Mucosa of rectum (tissue), 2 donors: ENCODE results near the gene NOX5.
A peak's percentile ranks its signal among the peaks of the same experiment; 100 is the strongest.
"Not testable (repeated sequence)": the region's sequence is repeated elsewhere in the genome, so short reads cannot be mapped to it uniquely, and the experiment has no call there.

Experiments used
- H3K27ac ChIP-seq, 2 donors: one replicate each; pipeline ENCODE4 v1.7.0; 2013; ENCODE audit warnings: inconsistent platforms in 2 of 2, low read depth in 2 of 2, low read length in 2 of 2
- H3K27me3 ChIP-seq, 2 donors: one replicate each; pipeline ENCODE4 v1.7.0; 2013; ENCODE audit warnings: low read length in 2 of 2; ENCODE audit not compliant: control insufficient read depth in 2 of 2, insufficient read depth in 2 of 2
- H3K36me3 ChIP-seq, 2 donors: one replicate each; pipeline ENCODE4 v1.7.0; 2013; ENCODE audit warnings: low read length in 2 of 2; ENCODE audit not compliant: control insufficient read depth in 2 of 2, insufficient read depth in 2 of 2
- H3K4me1 ChIP-seq, 2 donors: one replicate each; pipeline ENCODE4 v1.7.0; 2013; ENCODE audit warnings: low read length in 2 of 2, mild to moderate bottlenecking in 1 of 2; ENCODE audit not compliant: control insufficient read depth in 2 of 2, insufficient read depth in 2 of 2
- H3K4me3 ChIP-seq, 2 donors: one replicate each; pipeline ENCODE4 v1.7.0; 2013; ENCODE audit warnings: low read length in 2 of 2
- H3K9ac ChIP-seq, 2 donors: one replicate each; pipeline ENCODE4 v1.7.0; 2013; ENCODE audit warnings: low read length in 2 of 2, low read depth in 1 of 2, mild to moderate bottlenecking in 1 of 2
- H3K9me3 ChIP-seq, 2 donors: one replicate each; pipeline ENCODE4 v1.7.0; 2013; ENCODE audit warnings: low read length in 2 of 2; ENCODE audit not compliant: control insufficient read depth in 2 of 2
- donor health status: healthy.
- donor health status: Normal muscosa, but diverticular disease.

Gene NOX5, protein sequence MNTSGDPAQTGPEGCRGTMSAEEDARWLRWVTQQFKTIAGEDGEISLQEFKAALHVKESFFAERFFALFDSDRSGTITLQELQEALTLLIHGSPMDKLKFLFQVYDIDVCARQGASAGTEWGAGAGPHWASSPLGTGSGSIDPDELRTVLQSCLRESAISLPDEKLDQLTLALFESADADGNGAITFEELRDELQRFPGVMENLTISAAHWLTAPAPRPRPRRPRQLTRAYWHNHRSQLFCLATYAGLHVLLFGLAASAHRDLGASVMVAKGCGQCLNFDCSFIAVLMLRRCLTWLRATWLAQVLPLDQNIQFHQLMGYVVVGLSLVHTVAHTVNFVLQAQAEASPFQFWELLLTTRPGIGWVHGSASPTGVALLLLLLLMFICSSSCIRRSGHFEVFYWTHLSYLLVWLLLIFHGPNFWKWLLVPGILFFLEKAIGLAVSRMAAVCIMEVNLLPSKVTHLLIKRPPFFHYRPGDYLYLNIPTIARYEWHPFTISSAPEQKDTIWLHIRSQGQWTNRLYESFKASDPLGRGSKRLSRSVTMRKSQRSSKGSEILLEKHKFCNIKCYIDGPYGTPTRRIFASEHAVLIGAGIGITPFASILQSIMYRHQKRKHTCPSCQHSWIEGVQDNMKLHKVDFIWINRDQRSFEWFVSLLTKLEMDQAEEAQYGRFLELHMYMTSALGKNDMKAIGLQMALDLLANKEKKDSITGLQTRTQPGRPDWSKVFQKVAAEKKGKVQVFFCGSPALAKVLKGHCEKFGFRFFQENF

DNA sequence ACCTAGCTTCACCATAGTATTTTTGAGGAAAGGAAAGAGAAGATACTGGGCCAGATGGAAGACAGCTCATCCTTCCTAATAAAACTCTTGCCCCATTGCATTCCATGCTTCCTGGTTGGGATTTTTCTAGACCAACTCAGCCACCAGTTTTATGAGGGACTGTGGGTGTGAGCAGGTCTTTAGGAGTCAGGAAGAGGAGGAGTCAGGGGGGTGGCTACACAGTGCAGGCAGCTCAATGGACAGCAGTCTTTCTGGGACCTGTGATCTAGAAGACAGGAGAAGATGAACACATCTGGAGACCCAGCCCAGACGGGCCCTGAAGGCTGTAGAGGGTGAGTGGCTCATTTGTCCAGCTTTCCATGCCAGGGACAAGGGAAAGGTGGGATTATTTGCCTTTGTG lies at the start of gene NOX5:
Gene NOX5, plus strand, starts transcription at position 242 of the 400 bp plus-strand sequence. Its CDS starts 41 bp downstream, at position 283.
- Histone ChIP-seq H3K36me3 (no peaks in the 10 kb centered on the region), H3K27ac (no peak within 1 kb of the TSS), H3K9me3 (peaks cover 0 to 2% of the 10 kb centered on the region in 2 donors), H3K9ac (no peak within 1 kb of the TSS), H3K4me3 (no peak within 1 kb of the TSS), H3K4me1 (peaks cover 0 to 2% of the 10 kb centered on the region in 2 donors), H3K27me3 (no peaks in the 10 kb centered on the region)

DNA sequence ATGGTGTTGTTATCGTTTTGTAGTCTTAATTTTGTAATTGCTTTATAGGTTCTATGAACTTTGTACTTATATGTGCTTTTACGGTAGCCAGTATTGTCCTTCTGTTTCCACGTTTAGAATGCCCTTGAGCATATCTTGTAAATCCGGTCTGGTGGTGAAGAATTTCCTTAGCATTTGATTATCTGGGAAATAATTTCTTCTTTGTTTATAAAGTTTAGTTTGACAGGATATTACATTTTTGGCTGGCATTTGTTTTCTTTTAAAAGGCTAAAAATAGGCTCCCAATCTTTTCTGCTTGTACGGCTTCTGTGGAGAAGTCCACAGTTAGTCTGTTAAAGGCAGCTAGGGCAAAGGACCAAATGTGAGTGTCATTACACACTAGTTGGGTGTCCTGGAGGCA lies 47.5 kb upstream of the NOX5 start:
- H3K9me3 ChIP-seq, result peaks cover 0 to 8% of the 10 kb centered on the region in 2 donors
- no peaks in the 10 kb centered on the region for H3K36me3 ChIP-seq
- H3K4me3 ChIP-seq, result no peak overlapping the region
- no peaks in the 10 kb centered on the region for H3K4me1 ChIP-seq
- H3K27me3 ChIP-seq, result no peaks in the 10 kb centered on the region
- no peak overlapping the region for H3K27ac ChIP-seq
- no peak overlapping the region for H3K9ac ChIP-seq

DNA sequence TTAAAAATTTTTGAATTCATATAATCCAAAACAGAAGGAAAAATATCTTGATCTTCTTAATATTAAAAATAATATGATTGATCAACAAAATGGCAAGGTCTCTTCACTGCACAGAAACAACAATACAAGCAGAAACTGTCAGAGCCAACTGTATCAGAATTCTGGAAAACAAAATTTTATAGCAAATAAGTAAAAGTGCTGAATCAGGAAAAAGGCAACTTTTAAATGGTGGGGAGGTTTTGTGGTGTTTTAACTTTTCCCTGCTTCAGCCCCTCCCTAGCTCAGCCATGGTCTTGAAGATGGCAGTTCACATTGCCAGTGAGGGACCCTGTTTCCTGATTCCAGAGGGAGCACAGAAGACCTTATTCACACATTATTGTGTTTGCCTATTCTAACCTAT lies 46.5 kb upstream of the NOX5 start:
- Histone ChIP-seq H3K36me3 (no peaks in the 10 kb centered on the region), H3K27me3 (no peaks in the 10 kb centered on the region), H3K9ac (no peak overlapping the region), H3K4me3 (no peak overlapping the region), H3K9me3 (peaks cover 0 to 8% of the 10 kb centered on the region in 2 donors), H3K27ac (no peak overlapping the region), H3K4me1 (no peaks in the 10 kb centered on the region)

DNA sequence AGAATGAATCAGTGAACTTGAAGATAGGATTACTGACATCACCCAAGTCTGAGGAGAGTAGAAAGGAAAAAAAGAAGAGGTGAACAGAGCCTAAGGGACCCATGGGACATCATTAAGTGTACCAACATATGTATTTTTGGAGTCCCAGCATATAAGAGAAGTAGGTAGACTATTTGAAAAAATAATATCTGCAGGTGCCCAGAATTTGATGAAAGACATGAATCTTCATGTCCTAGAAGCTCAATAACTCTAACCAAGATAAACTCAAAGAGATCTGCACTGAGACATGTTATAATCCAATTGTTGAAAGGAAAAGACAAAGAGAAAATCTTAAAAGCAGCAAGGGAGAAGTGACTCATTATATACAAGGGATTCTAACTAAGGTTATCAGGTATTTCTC lies 45.2 kb upstream of the NOX5 start:
- H3K27ac ChIP-seq, result no peak overlapping the region
- peaks cover 0 to 8% of the 10 kb centered on the region in 2 donors for H3K9me3 ChIP-seq
- H3K9ac ChIP-seq, result no peak overlapping the region
- no peaks in the 10 kb centered on the region for H3K36me3 ChIP-seq
- no peaks in the 10 kb centered on the region for H3K27me3 ChIP-seq
- no peaks in the 10 kb centered on the region for H3K4me1 ChIP-seq
- no peak overlapping the region for H3K4me3 ChIP-seq

DNA sequence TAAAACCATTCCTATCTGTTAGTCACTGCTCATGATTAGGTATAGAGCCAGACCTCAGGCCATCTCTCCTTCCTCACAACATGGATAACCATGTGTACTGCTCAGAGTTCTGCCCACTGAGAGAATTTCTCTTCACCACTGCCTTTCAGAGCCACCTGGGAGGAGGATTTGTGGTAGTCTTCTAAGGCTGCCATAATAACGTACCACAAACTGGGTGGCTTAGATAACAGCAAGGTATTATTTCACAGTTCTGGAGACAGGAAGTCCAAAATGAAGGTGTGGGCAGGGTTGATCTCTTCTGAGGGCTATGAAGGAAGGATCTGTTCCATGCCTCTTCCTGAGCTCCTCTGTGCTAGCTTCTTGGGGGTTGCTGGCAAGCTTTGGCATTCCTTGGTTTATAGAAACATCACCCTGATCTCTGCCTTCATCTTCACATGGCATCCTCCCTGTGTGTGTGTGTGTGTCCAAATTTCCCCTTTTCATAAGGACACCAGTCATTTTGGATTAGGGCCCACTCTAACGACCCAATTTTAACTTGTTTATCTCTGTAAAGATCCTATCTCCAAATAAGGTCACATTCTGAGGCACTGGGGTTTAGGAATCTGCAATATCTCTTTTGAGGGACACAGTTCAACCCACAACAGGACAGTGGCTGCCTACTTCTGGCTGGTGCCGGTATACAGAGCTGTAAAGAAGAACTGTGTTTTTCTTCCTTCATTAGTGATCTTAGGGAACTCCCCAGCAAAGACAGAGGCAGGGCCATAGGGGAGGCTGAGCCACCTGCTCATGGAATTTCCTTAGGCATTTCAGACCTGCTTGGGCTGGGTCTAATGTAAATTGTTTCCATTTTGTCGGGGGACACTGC lies 42.1 kb upstream of the NOX5 start:
- no peak overlapping the region for H3K4me3 ChIP-seq
- H3K4me1 ChIP-seq, result no peaks in the 10 kb centered on the region
- H3K27me3 ChIP-seq, result no peaks in the 10 kb centered on the region
- H3K9me3 ChIP-seq, result peaks cover 0 to 8% of the 10 kb centered on the region in 2 donors
- H3K36me3 ChIP-seq, result no peaks in the 10 kb centered on the region
- H3K9ac ChIP-seq, result no peak overlapping the region
- H3K27ac ChIP-seq, result peak overlapping the region in 1 of 2 donors; percentile 46

DNA sequence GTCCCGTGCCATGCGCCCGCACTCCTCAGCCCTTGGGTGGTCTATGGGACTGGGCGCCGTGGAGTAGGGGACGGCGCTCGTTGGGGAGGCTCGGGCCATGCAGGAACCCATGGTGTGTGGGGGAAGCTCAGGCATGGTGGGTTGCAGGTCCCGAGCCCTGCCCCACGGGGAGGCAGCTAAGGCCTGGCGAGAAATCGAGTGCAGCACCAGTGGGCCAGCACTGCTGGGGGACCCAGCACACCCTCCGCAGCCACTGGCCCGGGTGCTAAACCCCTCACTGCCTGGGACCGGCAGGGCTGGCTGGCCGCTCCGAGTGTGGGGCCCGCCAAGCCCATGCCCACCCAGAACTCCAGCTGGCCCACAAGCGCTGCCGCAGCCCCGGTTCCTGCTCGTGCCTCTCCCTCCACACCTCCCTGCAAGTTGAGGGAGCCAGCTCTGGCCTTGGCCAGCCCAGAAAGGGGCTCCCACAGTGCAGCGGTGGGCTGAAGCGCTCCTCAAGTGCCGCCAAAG lies 38.8 kb upstream of the NOX5 start:
- not testable (repeated sequence) for H3K27me3 ChIP-seq, H3K9me3 ChIP-seq, H3K4me1 ChIP-seq, H3K4me3 ChIP-seq, H3K36me3 ChIP-seq, H3K27ac ChIP-seq, H3K9ac ChIP-seq

DNA sequence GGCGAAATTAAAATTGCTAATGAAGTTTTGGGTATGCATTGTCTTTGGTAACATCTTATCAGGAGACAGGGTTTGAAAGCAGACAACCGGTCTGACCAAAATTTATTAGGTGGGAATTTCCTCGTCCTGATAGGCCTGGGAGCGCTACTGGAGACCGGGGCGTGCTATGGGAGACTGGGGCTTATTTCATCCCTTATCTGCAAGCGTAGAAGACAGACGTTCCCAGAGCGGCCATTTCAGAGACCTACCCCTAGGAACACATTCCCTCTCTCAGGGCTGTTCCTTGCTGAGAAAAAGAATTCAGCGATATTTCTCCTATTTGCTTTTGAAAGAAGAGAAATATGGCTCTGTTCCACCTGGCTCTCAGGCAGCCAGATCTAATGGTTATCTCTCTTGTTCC lies 37.1 kb upstream of the NOX5 start:
- not testable (repeated sequence) for H3K4me3 ChIP-seq, H3K36me3 ChIP-seq, H3K4me1 ChIP-seq, H3K9me3 ChIP-seq, H3K27me3 ChIP-seq, H3K9ac ChIP-seq, H3K27ac ChIP-seq

DNA sequence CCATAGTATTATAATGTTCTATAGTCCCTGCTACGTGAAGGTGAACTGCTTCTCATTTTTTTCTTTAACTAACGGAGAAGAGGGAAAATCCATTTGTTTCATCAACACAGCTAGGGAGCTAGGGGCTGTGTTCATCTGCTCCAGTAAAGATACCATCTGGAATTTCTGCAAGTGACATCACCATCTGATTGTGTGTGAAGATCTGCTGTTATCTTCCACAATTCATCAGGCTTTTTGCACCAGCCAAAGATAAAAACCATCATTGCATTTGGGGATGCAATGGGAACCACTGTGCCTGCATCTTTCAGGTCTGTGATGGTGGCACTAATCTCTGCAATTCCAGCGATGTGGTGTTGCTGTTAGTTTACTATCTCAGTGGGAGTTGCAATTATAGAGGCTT lies 35.5 kb upstream of the NOX5 start:
- Histone ChIP-seq H3K36me3 (no peaks in the 10 kb centered on the region), H3K4me1 (no peaks in the 10 kb centered on the region), H3K4me3 (no peak overlapping the region), H3K27me3 (peaks cover 0 to 4% of the 10 kb centered on the region in 2 donors), H3K9me3 (peaks cover 0 to 4% of the 10 kb centered on the region in 2 donors), H3K27ac (no peak overlapping the region), H3K9ac (no peak overlapping the region)

- H3K4me3 ChIP-seq, result no peak overlapping the region
- peaks cover 0 to 4% of the 10 kb centered on the region in 2 donors for H3K27me3 ChIP-seq
- H3K27ac ChIP-seq, result no peak overlapping the region
- H3K4me1 ChIP-seq, result no peaks in the 10 kb centered on the region
- no peak overlapping the region for H3K9ac ChIP-seq
- H3K9me3 ChIP-seq, result peaks cover 0 to 4% of the 10 kb centered on the region in 2 donors
- H3K36me3 ChIP-seq, result no peaks in the 10 kb centered on the region
Measured at GRCh38 chr15:68979816-68980215, 34.7 kb upstream of the NOX5 start.
